IMR-90 (cell line): ENCODE measurements around the gene DUSP16. TPM values are rescaled to one million over a fixed set of nuclear protein-coding genes. Genes with fewer than 3 reads are reported as not detected.

Experiments used
- ATAC-seq: fragments of 200-7000 bp; cut with Tn5 transposase; 2 replicates; pipeline ENCODE4 v1.9.1; 2020; ENCODE audit warnings: low read depth, mild to moderate bottlenecking, moderate library complexity
- BruUV-seq: library from RNA; stranded (reverse); fragments of 400-500 nt; replicated peaks from 2 replicates; lab custom pipeline; 2021; lab: Mats Ljungman, UMichigan
- CTCF ChIA-PET: fragments of 300-600 bp; formaldehyde crosslinking; extraction: SDS; loops from one replicate; lab custom pipeline; 2021; ENCODE audit warnings: antibody characterized with exemption; lab: Yijun Ruan, JAX
- POLR2A ChIA-PET: fragments of 300-600 bp; sonication (Branson Sonifier 250); formaldehyde crosslinking; loops from one replicate; lab custom pipeline; 2022; ENCODE audit warnings: antibody characterized with exemption; ENCODE audit not compliant: unreplicated experiment; lab: Charles Lee
- DNase-seq: peaks from one replicate; pipeline ENCODE4 v3.0.0; 2013
- H2AFZ ChIP-seq: replicated peaks from 2 replicates; pipeline ENCODE3; 2013; ENCODE audit warnings: low read length, mild to moderate bottlenecking; ENCODE audit not compliant: poor library complexity
- H2AK5ac ChIP-seq: 2 replicates; pipeline ENCODE4 v1.6.1; 2013; ENCODE audit warnings: low read depth, low read length, inconsistent platforms
- H2AK9ac ChIP-seq: replicated peaks from 2 replicates; pipeline ENCODE3; 2013; ENCODE audit warnings: mild to moderate bottlenecking, low read depth, low read length, moderate library complexity; ENCODE audit not compliant: poor library complexity
- H2BK120ac ChIP-seq: 2 replicates; pipeline ENCODE4 v1.6.1; 2013; ENCODE audit warnings: low read depth, low read length, inconsistent platforms
- H2BK15ac ChIP-seq: 3 replicates; pipeline ENCODE4 v1.6.1; 2013; ENCODE audit warnings: low read depth, low read length, inconsistent platforms
- H2BK20ac ChIP-seq: 2 replicates; pipeline ENCODE4 v1.6.1; 2013; ENCODE audit warnings: low read depth, mild to moderate bottlenecking, inconsistent platforms, low read length, moderate library complexity
- H2BK5ac ChIP-seq: 2 replicates; pipeline ENCODE4 v1.6.1; 2013; ENCODE audit warnings: mild to moderate bottlenecking, low read depth, low read length, inconsistent platforms; ENCODE audit not compliant: poor library complexity, severe bottlenecking
- H3K14ac ChIP-seq: replicated peaks from 2 replicates; pipeline ENCODE4 v1.6.1; 2013; ENCODE audit warnings: low read depth, low read length, inconsistent platforms
- H3K18ac ChIP-seq: 2 replicates; pipeline ENCODE4 v1.6.1; 2013; ENCODE audit warnings: low read depth, low read length, control low read depth
- H3K23ac ChIP-seq: 2 replicates; pipeline ENCODE4 v1.6.1; 2013; ENCODE audit warnings: low read depth, low read length, inconsistent platforms
- H3K27ac ChIP-seq: 2 replicates; pipeline ENCODE4 v1.5.1; 2013; ENCODE audit warnings: mild to moderate bottlenecking, control low read depth, low read length; ENCODE audit not compliant: insufficient read depth
- H3K27me3 ChIP-seq: 2 replicates; pipeline ENCODE4 v1.6.1; 2013; ENCODE audit warnings: low read length; ENCODE audit not compliant: control insufficient read depth, insufficient read depth
- H3K36me3 ChIP-seq: 2 replicates; pipeline ENCODE4 v1.6.1; 2013; ENCODE audit warnings: low read length, mixed read lengths; ENCODE audit not compliant: control insufficient read depth, insufficient read depth
- H3K4ac ChIP-seq: 2 replicates; pipeline ENCODE4 v1.6.1; 2013; ENCODE audit warnings: low read depth, low read length, inconsistent platforms
- H3K4me1 ChIP-seq: 2 replicates; pipeline ENCODE4 v1.6.1; 2013; ENCODE audit warnings: low read length, mixed read lengths; ENCODE audit not compliant: control insufficient read depth, insufficient read depth
- H3K4me2 ChIP-seq: 2 replicates; pipeline ENCODE4 v1.6.1; 2013; ENCODE audit warnings: low read depth, mild to moderate bottlenecking, control low read depth, low read length, moderate library complexity
- H3K4me3 ChIP-seq: 2 replicates; pipeline ENCODE4 v1.5.1; 2013; ENCODE audit warnings: low read depth, mild to moderate bottlenecking, control low read depth, low read length, moderate library complexity; ENCODE audit not compliant: insufficient read depth
- H3K56ac ChIP-seq: 2 replicates; pipeline ENCODE4 v1.6.1; 2013; ENCODE audit warnings: low read length, inconsistent platforms; ENCODE audit not compliant: insufficient read depth; ENCODE audit errors: extremely low read depth
- H3K79me1 ChIP-seq, 2 experiments: 2 replicates each; pipeline ENCODE4 v1.6.1; 2013; ENCODE audit warnings: low read length in 2 of 2, inconsistent platforms in 1 of 2, low read depth in 1 of 2
- H3K9ac ChIP-seq: 2 replicates; pipeline ENCODE4 v1.6.1; 2013; ENCODE audit warnings: low read depth, low read length, control low read depth
- H3K9me1 ChIP-seq: 2 replicates; pipeline ENCODE4 v1.6.1; 2013; ENCODE audit warnings: low read length, inconsistent platforms; ENCODE audit not compliant: insufficient read depth
- H3K9me3 ChIP-seq: 2 replicates; pipeline ENCODE4 v1.6.1; 2013; ENCODE audit warnings: low read length; ENCODE audit not compliant: control insufficient read depth, insufficient read depth
- H4K20me1 ChIP-seq: 2 replicates; pipeline ENCODE4 v1.6.1; 2013; ENCODE audit warnings: low read length, inconsistent platforms; ENCODE audit not compliant: insufficient read depth
- H4K5ac ChIP-seq: 2 replicates; pipeline ENCODE4 v1.6.1; 2013; ENCODE audit warnings: mild to moderate bottlenecking, low read depth, low read length, control low read depth
- H4K8ac ChIP-seq, 2 experiments: 2 replicates each; pipeline ENCODE4 v1.6.1; 2013; ENCODE audit warnings: low read depth in 2 of 2, low read length in 2 of 2, control low read depth in 1 of 2, inconsistent platforms in 1 of 2
- H4K91ac ChIP-seq: 2 replicates; pipeline ENCODE4 v1.6.1; 2013; ENCODE audit warnings: low read depth, low read length, inconsistent platforms; ENCODE audit not compliant: insufficient read depth
- BHLHE40 ChIP-seq: fragments of 150-350 bp; IDR thresholded peaks from 2 replicates; pipeline ENCODE4 v1.6.1; 2016; ENCODE audit warnings: mild to moderate bottlenecking, low read depth, low read length
- FOS ChIP-seq: fragments of 150-350 bp; IDR thresholded peaks from 2 replicates; pipeline ENCODE4 v1.6.1; 2016; ENCODE audit warnings: low read depth, low read length
- MXI1 ChIP-seq: IDR thresholded peaks from 2 replicates; pipeline ENCODE4 v1.6.1; 2012; ENCODE audit warnings: low read depth, mild to moderate bottlenecking, low read length, moderate library complexity, borderline replicate concordance
- RCOR1 ChIP-seq: IDR thresholded peaks from 2 replicates; pipeline ENCODE4 v1.6.1; 2012; ENCODE audit warnings: mild to moderate bottlenecking, low read length, improper control_type of control experiment; ENCODE audit not compliant: insufficient replicate concordance
- RFX5 ChIP-seq: IDR thresholded peaks from 2 replicates; pipeline ENCODE4 v1.8.0; 2012; ENCODE audit warnings: low read depth, mild to moderate bottlenecking, low read length, moderate library complexity
- dilution Hi-C: fragments of 300-500 bp; cut with HindIII; formaldehyde crosslinking; loops from one replicate; pipeline ENCODE4 v1.14.3; 2018; ENCODE audit warnings: low sequenced_read_pairs; ENCODE audit not compliant: unreplicated experiment
- in situ Hi-C: fragments of 300-500 bp; cut with MboI; formaldehyde crosslinking; loops from 3 replicates; pipeline ENCODE4 v1.14.3; 2019; ENCODE audit warnings: low sequenced_read_pairs, inconsistent platforms, mixed read lengths
- intact Hi-C: fragments of 100-400 bp; cut with micrococcal nuclease; formaldehyde crosslinking; loops from 2 replicates; pipeline ENCODE4 v1.10.0; 2022
- polyA plus RNA-seq, 3 experiments: library from polyadenylated mRNA; depleted of rRNA; stranded (reverse); fragments of >200 nt; gene quantifications; 2 replicates each; pipeline ENCODE4 v1.2.3, GENCODE V29; 2012; ENCODE audit warnings: low replicate concordance in 1 of 3
- total RNA-seq: library from RNA; depleted of rRNA; stranded (reverse); fragments of >200 nt; gene quantifications from 2 replicates; pipeline ENCODE4 v1.2.3, GENCODE V29; 2012
- TF ChIP-seq, protein P1 (sequence below): fragments of 150-350 bp; IDR thresholded peaks from 2 replicates; pipeline ENCODE4 v1.6.1; 2016; ENCODE audit warnings: low read depth, mild to moderate bottlenecking, low read length, moderate library complexity, borderline replicate concordance

The DUSP16 gene
- total and polyA plus RNA-seq, 2 of the 4 experiments (the other 2 are of a cell fraction): 4.7 to 10.0 TPM

DNA sequence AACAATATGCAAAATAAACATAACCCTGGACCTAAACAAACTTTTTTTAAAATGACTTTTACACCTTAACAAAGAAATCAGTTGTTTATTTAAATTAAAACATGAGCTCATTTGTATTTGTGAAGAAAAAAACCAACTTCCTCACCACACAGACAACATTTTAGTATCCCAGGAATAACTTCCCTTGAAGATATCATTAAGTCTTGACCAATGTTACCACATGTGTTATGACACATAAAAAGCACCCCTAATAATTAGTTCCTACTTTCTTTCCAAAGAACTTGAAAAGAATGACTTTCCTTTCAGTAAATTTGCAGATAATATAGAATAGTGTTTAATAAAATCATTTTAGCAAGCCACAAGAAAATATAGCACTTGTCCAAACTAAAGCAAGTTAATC lies 42.4 kb downstream of the DUSP16 start:
- Histone ChIP-seq H3K23ac (no peak overlapping the region), H2AFZ (no peak overlapping the region), H3K9me1 (peaks cover 13% of the 10 kb centered on the region; the same call in 1 of the 2 replicates), H3K18ac (no peak overlapping the region), H3K14ac (no peak overlapping the region), H2BK15ac (no peak overlapping the region), H3K9me3 (no peaks in the 10 kb centered on the region), H4K91ac (no peak overlapping the region), H4K8ac (no peak overlapping the region), H2BK5ac (no peak overlapping the region), H2BK20ac (no peak overlapping the region), H3K4me1 (0 out of 2 replicates have a peak, but pooled peaks cover 3% of the 10 kb centered on the region), H3K56ac (no peak overlapping the region), H4K5ac (no peak overlapping the region), H3K36me3 (peaks cover 3% of the 10 kb centered on the region; the same call in 1 of the 2 replicates), H3K79me1 (peaks cover 4 to 21% of the 10 kb centered on the region in 2 experiments; a peak in 3 of 4 replicates), H3K27ac (no peak overlapping the region), H3K9ac (no peak overlapping the region), H2AK5ac (no peak overlapping the region), H2AK9ac (no peak overlapping the region), H3K4ac (no peak overlapping the region), H3K27me3 (no peaks in the 10 kb centered on the region), H3K4me2 (no peak overlapping the region), H2BK120ac (no peak overlapping the region), H4K20me1 (no peaks in the 10 kb centered on the region; the same call in 1 of the 2 replicates), H3K4me3 (no peak overlapping the region)
- ChIA-PET CTCF (no interaction called here), POLR2A (no interaction called here)
- no peak for ATAC-seq
- DNase-seq: no peak
- in situ Hi-C loops (no loop called here), intact Hi-C loops (no loop called here), dilution Hi-C loops (no loop called here)
- BruUV-seq: no TSS peak
- TF ChIP-seq FOS (no peak), MXI1 (no peak), RFX5 (no peak), RCOR1 (no peak), BHLHE40 (no peak)
- TF ChIP-seq, protein P1, sequence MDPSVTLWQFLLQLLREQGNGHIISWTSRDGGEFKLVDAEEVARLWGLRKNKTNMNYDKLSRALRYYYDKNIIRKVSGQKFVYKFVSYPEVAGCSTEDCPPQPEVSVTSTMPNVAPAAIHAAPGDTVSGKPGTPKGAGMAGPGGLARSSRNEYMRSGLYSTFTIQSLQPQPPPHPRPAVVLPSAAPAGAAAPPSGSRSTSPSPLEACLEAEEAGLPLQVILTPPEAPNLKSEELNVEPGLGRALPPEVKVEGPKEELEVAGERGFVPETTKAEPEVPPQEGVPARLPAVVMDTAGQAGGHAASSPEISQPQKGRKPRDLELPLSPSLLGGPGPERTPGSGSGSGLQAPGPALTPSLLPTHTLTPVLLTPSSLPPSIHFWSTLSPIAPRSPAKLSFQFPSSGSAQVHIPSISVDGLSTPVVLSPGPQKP: no peak
